Panc1 (cell line): ENCODE results near the gene CIB2.

Source experiments
- CTCF ChIP-seq: fragments of 450-650 bp; IDR thresholded peaks from 2 replicates; pipeline ENCODE4 v1.5.1; 2017; ENCODE audit warnings: mild to moderate bottlenecking
- POLR2AphosphoS5 ChIP-seq: IDR thresholded peaks from 2 replicates; pipeline ENCODE4 v1.6.1; 2012; ENCODE audit warnings: mild to moderate bottlenecking, low read depth, low read length, moderate library complexity
- REST ChIP-seq, 2 experiments: IDR thresholded peaks; 2 replicates each; pipeline ENCODE4 v1.6.1; 2011 to 2012; ENCODE audit warnings: low read depth in 2 of 2, control low read depth in 1 of 2, low read length in 1 of 2, mild to moderate bottlenecking in 1 of 2, moderate library complexity in 1 of 2; ENCODE audit not compliant: insufficient read depth in 1 of 2
- SIN3A ChIP-seq: IDR thresholded peaks from 2 replicates; pipeline ENCODE4 v1.6.1; 2012; ENCODE audit warnings: low read depth, mild to moderate bottlenecking, low read length, moderate library complexity, borderline replicate concordance; ENCODE audit not compliant: insufficient read depth
- TCF7L2 ChIP-seq: IDR thresholded peaks from 2 replicates; pipeline ENCODE4 v1.6.1; 2011; ENCODE audit warnings: mild to moderate bottlenecking, low read depth, low read length, inconsistent platforms

- TF ChIP-seq CTCF (no peak), POLR2AphosphoS5 (no peak), REST (IDR thresholded peaks at IDR 0.05; ENCODE audit: insufficient read depth in 1 of 2, low read depth in 2 of 2, low read length in 1 of 2) (no peak), SIN3A (no peak), TCF7L2 (no peak)
Measured at GRCh38 chr15:78139578-78139977, 8.3 kb upstream of the CIB2 start.
